ENCODE results near the gene PROKR1.

GRCh38 chr2:68673631-68674030, 30.3 kb downstream of the PROKR1 start:
- TF ChIP-seq ZNF274 (IDR thresholded peaks at IDR 0.05; ENCODE audit: low read depth, low read length) (no peak), SUZ12 (IDR thresholded peaks at IDR 0.05; ENCODE audit: extremely low read depth, insufficient read depth, insufficient read length) (no peak), YY1 (IDR thresholded peaks at IDR 0.05; ENCODE audit: insufficient read depth, insufficient read length) (no peak)

Data from NT2/D1 (cell line).